GM12872 (cell line): ENCODE results near the gene SMOC1.

Experiments
- TF ChIP-seq, protein P1 (sequence below): IDR thresholded peaks from 3 replicates; pipeline ENCODE4 v1.5.1; 2011; ENCODE audit warnings: low read depth, mild to moderate bottlenecking, low read length, moderate library complexity; ENCODE audit not compliant: insufficient read depth

SMOC1 gene

DNA sequence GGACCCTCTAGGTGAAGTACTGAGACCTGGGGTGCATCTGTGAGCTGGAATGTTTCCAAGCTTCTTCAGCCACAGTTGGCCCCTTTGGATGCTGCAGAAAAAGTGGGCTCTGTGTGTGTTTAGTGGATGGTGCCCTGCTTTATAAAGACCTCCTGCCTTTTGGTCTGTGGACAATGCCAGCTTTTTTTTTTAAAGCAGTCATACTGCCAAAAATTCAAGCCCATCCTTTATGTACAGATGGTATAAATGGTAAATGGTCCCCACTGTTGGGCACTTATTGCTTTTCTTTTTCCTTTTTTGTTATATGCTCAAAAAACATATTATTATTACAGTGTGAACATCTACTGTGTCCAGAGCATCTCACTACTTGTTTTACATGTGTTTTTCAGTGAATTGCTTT lies 81.1 kb downstream of the SMOC1 start:
- TF ChIP-seq, protein P1, sequence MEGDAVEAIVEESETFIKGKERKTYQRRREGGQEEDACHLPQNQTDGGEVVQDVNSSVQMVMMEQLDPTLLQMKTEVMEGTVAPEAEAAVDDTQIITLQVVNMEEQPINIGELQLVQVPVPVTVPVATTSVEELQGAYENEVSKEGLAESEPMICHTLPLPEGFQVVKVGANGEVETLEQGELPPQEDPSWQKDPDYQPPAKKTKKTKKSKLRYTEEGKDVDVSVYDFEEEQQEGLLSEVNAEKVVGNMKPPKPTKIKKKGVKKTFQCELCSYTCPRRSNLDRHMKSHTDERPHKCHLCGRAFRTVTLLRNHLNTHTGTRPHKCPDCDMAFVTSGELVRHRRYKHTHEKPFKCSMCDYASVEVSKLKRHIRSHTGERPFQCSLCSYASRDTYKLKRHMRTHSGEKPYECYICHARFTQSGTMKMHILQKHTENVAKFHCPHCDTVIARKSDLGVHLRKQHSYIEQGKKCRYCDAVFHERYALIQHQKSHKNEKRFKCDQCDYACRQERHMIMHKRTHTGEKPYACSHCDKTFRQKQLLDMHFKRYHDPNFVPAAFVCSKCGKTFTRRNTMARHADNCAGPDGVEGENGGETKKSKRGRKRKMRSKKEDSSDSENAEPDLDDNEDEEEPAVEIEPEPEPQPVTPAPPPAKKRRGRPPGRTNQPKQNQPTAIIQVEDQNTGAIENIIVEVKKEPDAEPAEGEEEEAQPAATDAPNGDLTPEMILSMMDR: no peak

DNA sequence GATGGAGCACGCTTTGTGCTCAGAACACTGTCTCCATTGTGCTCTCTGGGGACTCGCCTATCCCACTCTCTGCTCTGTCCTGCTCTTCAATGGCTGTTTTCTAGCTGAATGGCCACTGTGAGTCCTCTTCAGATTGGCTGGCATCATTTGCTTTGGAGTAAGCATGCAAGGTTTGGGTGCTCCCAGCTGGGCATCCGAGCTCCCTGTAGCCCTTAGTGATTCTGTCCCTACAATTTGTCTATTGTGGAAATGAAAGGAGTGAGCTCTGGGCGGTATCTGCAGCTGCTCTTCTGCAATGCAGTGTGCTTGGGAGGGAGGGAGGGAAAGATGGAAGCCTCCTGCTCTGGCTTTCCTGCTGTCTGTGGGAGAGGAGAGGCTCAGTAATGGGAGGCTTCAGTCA lies 84.8 kb downstream of the SMOC1 start:
- TF ChIP-seq, protein P1: no peak

DNA sequence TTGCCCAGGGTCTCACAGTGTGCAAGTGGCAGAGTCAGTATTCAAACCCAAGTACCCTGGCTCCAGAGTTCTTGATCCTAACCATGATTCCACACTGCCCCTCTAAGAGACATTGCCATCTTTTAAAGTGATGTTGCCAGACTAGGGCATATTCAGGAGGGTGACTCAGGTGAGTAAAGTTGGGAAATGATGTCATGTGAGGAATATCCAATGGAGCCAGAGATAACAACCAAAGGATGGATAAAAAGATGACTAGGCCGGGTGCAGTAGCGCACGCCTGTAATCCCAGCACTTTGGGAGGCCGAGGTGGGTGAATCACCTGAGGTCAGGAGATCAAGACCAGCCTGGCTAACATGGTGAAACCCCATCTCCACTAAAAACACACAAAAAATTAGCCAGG lies 85.6 kb downstream of the SMOC1 start:
- TF ChIP-seq, protein P1: no peak

GRCh38 chr14:69968132-69968531 lies 88.9 kb downstream of the SMOC1 start:
- TF ChIP-seq, protein P1: no peak

DNA sequence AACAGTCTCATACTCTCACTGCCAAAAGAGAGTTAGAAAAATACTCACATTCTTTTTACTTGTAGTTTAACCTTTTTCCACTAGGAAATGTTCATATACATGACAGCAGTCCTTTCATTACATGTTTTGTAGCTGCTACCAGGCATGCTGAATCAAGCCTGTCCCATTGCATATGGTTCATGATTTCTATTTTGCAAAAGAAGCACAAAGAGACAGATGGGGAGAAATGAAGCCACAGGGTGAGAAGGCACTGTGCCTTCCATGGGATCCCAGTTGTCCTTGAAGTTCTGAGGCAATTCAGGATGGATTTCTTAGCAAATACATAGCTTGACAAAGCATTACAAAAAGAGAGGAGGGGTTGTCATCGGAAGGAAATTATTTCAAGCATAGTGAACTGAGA lies 89.5 kb downstream of the SMOC1 start:
- TF ChIP-seq, protein P1: no peak

DNA sequence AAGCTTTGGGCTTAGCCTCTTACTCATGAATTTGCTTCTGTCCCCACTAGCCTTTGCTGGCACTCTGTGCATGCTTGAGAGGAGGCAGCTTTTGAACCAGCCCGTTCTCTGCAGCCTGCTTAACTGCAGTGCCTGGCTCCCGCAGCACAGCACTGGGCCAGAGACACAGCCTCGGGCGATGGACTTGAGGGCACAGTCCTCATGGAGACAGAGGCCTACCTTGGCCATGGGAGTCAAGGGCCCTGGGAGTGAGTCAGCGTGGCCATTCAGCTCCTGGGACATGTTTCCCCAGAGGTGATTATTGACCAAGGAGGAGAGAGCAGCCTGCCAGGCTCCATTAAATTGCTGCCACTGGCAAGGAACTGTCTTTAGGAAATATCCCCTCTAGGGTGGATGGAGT lies 93.5 kb downstream of the SMOC1 start:
- TF ChIP-seq, protein P1: no peak

DNA sequence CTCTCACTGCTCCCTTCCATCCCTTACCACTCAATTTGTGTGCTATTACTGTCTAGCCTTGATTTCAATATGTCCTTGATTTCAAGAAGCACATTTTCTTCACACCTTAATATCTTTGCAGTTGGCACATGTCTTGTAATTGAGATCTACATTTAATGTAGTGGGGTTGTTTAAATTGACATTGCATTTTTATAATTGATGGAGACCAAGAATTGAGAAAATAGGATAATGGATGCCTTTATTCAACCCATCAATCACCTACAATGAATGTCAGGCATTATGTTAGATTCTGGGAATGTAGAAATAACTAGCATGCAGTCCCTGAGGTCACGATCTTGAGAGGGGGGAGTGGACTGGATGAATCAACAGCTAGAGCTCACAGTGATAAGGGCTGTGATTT lies 94.6 kb downstream of the SMOC1 start:
- TF ChIP-seq, protein P1: no peak

DNA sequence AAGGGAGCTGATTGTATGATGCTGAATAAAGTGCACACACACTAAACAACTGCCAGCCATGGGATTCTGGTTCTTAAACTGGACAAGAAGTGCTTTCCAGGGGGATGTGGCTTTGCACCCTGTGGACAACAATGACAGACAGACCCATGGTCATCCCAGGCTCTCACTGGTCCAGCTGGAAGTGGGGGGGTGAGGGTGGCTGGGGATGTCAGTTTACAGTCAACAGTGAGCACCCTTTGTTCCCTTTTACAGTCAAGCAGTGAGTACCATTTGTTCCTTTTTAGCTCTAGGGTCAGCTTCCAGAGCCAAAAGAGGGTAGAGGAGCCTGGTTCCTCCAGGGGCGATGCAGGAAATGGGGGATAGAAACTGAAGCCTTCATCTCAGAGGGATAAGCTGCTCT lies 100.7 kb downstream of the SMOC1 start:
- TF ChIP-seq, protein P1: no peak
